ENCODE results near the gene SEMA4G. TPM values are rescaled to one million over a fixed set of nuclear protein-coding genes. Genes with fewer than 3 reads are reported as not detected.

The SEMA4G gene
- total and polyA plus RNA-seq, 2 of the 13 experiments (the other 11 are each of a cell fraction or from before 2014, with no cell fraction given): 46.2 to 207 TPM

GRCh38 chr10:100967332-100967731 lies 2.0 kb upstream of the SEMA4G start (continued):
- TF ChIP-seq ZFP90 (CRISPR knock-in tag; IDR thresholded peaks at IDR 0.05; ENCODE audit: borderline replicate concordance): no peak
- no peak for TF ChIP-seq HNF1B (CRISPR knock-in tag; IDR thresholded peaks at IDR 0.05)
- TF ChIP-seq PAF1 (CRISPR knock-in tag; IDR thresholded peaks at IDR 0.05): peak; percentile 87; the same call in 1 of the 2 replicates
- TF ChIP-seq SMARCC2 (IDR thresholded peaks at IDR 0.05): no peak

DNA sequence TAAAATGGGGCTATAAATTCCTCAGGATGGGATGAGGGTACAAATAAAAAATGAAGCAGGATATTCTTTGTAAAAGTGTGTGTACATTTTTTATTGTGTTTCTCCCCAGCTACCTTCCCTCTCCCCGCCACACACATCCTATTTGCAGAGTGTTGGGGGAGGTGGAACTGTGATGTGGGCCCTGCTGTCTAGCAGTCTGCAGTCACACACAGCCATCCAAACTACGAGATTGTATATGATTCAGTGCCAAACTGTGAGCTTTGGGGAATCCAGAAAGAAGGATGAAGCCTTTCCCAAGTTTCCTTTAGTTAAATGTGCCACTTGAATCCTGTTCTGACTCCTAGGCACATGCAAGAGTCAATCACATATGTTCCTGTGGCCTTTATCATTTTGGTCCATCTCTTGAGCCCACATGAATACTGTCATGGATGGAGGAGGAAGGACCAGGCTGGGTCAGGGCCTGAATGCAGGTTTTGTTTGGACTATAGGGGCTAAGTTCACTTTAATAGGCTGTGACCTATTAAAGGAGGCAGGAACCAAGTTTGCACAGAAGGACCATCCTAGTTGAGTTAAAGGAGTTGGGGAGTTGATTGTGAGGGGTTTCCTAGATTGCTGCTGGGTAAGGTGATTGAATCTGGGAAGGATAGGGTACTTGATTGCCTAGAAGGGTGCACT lies 1.1 kb upstream of the SEMA4G start:
- POLR2A ChIA-PET: interaction anchor here (12.6 kb wide), 1 partner anchor 23 kb away, joined by 277 read pairs; the partner anchor contains the start of genes LZTS2, MRPL43 and TWNK
- Histone ChIP-seq H3K27ac (ENCODE audit: extremely low read length, insufficient read depth, low read length) (peak overlapping the region; percentile 74), H3K36me3 (replicated peaks in 1 of 2; ENCODE audit: control insufficient read depth in 1 of 2, insufficient read depth in 2 of 2, low read length in 2 of 2) (peaks cover 5 to 11% of the 10 kb centered on the region in 2 experiments; a peak in 4 of 5 replicates), H3K79me2 (ENCODE audit: insufficient read depth, low read length) (peaks cover 33% of the 10 kb centered on the region), H2AFZ (ENCODE audit: low read length) (no peak overlapping the region), H3K9me3 (ENCODE audit: low read length) (no peaks in the 10 kb centered on the region), H3K4me1 (ENCODE audit: insufficient read depth, low read length) (peaks cover 88% of the 10 kb centered on the region), H3K9ac (ENCODE audit: insufficient read depth, low read depth, low read length) (peak overlapping the region; percentile 71), H3K4me3 (replicated peaks in 1 of 3; ENCODE audit: insufficient read depth in 1 of 3, low read depth in 2 of 3, low read length in 3 of 3) (peak overlapping the region; percentile 68 to 96 (median 94); a peak in 5 of 6 replicates), H4K20me1 (ENCODE audit: insufficient read depth, low read length) (no peaks in the 10 kb centered on the region; the same call in 1 of the 2 replicates), H3K4me2 (ENCODE audit: low read depth, low read length) (peak overlapping the region; percentile 99), H3K27me3 (ENCODE audit: control insufficient read depth in 1 of 2, insufficient read depth in 2 of 2, low read length in 2 of 2) (no peaks in the 10 kb centered on the region; a peak in 1 of 5 replicates)
- in situ Hi-C loops (cut with HindIII; ENCODE audit: extremely low pct_ligation_motif_present, low pct_unique_long_range_greater_than_20kb): no loop called here
- no peak for FAIRE-seq
- WGBS (ENCODE audit: low lambda C conversion rate): 94% methylated on average over 2 of the region's 2 CpGs
- ATAC-seq: no peak
- TF ChIP-seq NCOA2 (CRISPR knock-in tag; IDR thresholded peaks at IDR 0.05): 0 out of 2 replicates have a peak, but pooled peaks have one; percentile 10
- peak; percentile 36; the same call in 1 of the 2 replicates for TF ChIP-seq ZNF501 (CRISPR knock-in tag; IDR thresholded peaks at IDR 0.05)
- TF ChIP-seq TRIM24 (CRISPR knock-in tag; IDR thresholded peaks at IDR 0.05): no peak
- peak in 1 of 2 experiments; percentile 47; a peak in 1 of 4 replicates for TF ChIP-seq POLR2A (IDR thresholded peaks at IDR 0.05; ENCODE audit: insufficient read depth in 1 of 2, low read depth in 2 of 2, low read length in 2 of 2)
- 0 out of 2 replicates have a peak, but pooled peaks have one; percentile 34 for TF ChIP-seq ZNF431 (CRISPR knock-in tag; IDR thresholded peaks at IDR 0.05; ENCODE audit: borderline replicate concordance, low read depth)
- TF ChIP-seq NR3C1 (CRISPR knock-in tag; IDR thresholded peaks at IDR 0.05): no peak
- 0 out of 2 replicates have a peak, but pooled peaks have one; percentile 27 for TF ChIP-seq PHF21A (CRISPR knock-in tag; IDR thresholded peaks at IDR 0.05)
- 0 out of 2 replicates have a peak, but pooled peaks have one; percentile 15 for TF ChIP-seq RBAK (CRISPR knock-in tag; IDR thresholded peaks at IDR 0.05)
- peak; percentile 47; the same call in 1 of the 2 replicates for TF ChIP-seq POLR2AphosphoS5 (IDR thresholded peaks at IDR 0.05; ENCODE audit: low read depth, low read length)
- TF ChIP-seq REPIN1 (CRISPR knock-in tag; IDR thresholded peaks at IDR 0.05; ENCODE audit: borderline replicate concordance, low read depth): no peak
- no peak for TF ChIP-seq ATF1 (CRISPR knock-in tag; IDR thresholded peaks at IDR 0.05)
- TF ChIP-seq CCAR2 (optimal IDR thresholded peaks at IDR 0.05; ENCODE audit: low read depth, low read length): peak; percentile 40
- 0 out of 2 replicates have a peak, but pooled peaks have one; percentile 6 for TF ChIP-seq ZNF546 (CRISPR knock-in tag; conservative IDR thresholded peaks at IDR 0.05)
- TF ChIP-seq CEBPG (CRISPR knock-in tag; IDR thresholded peaks at IDR 0.05): no peak
- TF ChIP-seq CC2D1A (CRISPR knock-in tag; IDR thresholded peaks at IDR 0.05): no peak
- no peak for TF ChIP-seq RELA (CRISPR knock-in tag; IDR thresholded peaks at IDR 0.05)
- DNase-seq (ENCODE audit: low spot score): no peak
- intact Hi-C loops (cut with micrococcal nuclease; ENCODE audit: unreplicated experiment): no loop called here
- CTCF ChIA-PET (ENCODE audit: low intra/inter-chr PET ratio, low total read pairs): interaction anchor here (0.9 to 1.5 kb wide), 4 partner anchors 17 to 46 kb away, joined by 3 to 8 read pairs (median 4); no protein-coding TSS in a partner anchor
- no TSS peak for BruUV-seq (replicated peaks)
